Measurements from ENCODE around the gene ANKMY1. TPM values are rescaled to one million over a fixed set of nuclear protein-coding genes. Genes with fewer than 3 reads are reported as not detected.

ANKMY1 gene
- total RNA-seq, 1 donor from 2014 or later = 5.6 TPM

DNA sequence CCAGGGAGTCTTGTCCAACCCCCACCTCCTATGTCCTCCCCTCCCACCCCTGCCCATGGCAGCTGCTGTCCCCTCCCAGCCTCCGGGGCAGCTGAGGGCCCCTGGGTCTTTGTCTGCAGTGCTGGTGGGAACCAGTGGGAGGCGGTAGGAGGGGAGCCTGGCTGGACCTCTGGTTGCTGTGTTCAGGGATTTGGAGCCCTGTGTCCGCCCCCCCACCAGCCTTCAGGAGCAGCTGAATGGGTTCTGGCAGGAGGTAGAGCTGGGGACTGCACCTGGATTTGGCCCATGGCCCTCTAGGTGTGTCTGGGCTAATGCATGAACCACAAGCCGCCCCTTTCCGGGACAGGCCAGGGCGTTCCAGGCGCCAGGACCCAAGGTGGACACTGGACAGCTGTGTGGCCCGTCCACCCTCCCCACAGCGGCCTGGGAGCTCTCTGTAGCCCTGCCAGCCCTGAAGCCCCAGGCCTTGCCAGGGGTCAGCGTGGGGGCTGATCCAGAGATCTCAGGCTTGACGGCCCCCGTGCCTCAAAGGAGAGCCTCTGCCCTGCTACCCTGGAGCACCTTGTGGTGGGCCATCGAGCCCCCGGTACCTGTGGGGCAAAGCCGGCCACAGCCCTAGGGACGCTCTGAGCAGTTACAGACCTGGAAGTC is 96.9 kb downstream of the ANKMY1 start:
- no peak for ATAC-seq (ENCODE audit: poor library complexity)
- peak; percentile 26 for DNase-seq
- intact Hi-C loops (cut with DNase I) = no loop called here

DNA sequence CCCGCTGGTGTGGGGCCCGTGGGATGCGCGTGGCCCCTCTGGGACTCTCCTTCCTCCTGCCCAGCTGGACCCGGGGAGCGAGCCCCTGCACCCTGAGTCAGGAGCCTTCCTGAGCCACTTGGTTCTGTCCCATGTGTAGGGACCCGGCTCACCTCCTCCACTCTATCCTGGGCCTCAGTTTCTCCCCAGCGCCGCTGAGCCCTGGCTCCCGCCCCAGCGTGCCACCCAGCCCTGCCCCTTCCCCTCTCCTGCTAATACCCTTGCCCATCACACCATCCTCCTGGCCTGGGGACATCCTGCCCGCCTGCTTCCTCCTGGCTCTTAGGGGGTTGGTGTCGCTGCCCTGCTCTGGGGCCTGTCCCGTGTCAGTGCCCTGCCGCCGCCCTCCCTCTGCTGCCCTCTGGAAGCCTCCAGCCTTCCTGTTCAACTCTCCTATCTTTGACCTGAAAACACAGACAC is 97.5 kb downstream of the ANKMY1 start:
- DNase-seq (peak; percentile 22), ATAC-seq (ENCODE audit: poor library complexity) (no peak)
- intact Hi-C loops (cut with DNase I) = no loop called here

DNA sequence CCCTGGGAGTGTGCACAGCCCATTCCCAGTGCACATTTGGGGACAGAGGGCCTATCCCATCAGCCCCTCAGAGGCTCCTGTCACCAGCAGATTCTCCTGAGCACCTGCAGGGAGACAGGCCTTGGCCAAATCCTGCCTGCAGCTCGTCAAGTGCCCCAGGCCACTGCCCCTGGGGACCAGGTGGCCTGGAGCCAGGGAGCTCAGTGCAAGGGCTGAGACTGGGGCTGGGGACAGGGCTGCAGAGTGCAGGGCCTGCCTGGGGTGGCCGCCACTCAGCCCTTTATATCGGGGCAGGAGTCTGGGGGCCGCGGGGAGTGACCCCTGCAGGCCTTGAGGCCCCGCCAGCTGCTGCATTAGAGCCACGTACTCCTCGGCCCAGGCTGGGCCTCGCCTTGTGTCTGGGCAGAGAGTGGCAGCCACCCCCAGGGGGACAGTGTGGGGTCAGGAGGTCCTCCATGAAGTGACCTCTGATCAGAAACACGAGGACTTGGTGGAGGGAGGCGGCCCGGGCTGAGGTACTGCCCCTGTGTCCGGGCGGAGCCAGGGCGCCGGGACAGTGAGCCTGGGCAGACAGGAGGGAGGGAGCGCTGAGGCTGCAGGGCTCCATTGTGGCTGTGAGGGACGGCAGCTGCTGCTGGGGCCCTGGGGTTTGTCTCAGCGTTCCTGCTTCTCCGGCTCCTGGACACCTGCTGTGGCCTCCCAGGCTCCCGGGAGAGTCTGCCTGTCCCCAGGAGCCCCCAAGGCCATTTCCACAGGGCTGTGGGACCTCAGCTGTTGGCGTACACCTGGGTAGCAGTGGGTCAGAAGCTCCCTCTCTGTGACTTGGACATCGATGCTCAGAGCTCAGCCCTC is 98.2 kb downstream of the ANKMY1 start:
- intact Hi-C loops (cut with DNase I) = no loop called here
- DNase-seq = peak; percentile 36
- no peak for ATAC-seq (ENCODE audit: poor library complexity)

DNA sequence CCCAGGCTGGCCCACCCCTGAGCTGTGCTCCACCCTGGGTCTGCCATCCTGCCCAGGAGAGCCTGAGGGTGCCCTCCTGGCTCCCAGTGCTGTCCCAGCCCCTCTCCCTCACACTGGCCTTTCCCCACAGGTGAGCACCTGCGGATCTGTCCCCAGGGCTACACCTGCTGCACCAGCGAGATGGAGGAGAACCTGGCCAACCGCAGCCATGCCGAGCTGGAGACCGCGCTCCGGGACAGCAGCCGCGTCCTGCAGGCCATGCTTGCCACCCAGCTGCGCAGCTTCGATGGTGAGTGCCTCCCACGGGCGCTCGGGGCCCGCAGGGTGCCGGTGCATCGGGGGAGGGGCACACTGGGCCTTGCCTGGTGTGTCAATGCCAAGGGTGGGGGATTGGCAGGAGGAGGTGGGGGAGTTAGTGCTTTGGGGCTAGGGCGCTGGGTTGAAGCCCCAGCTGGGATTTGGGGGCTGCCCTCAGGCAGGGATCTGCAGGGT is 98.8 kb downstream of the ANKMY1 start:
- DNase-seq (peak; percentile 39), ATAC-seq (ENCODE audit: poor library complexity) (no peak)
- intact Hi-C loops (cut with DNase I) = no loop called here

DNA sequence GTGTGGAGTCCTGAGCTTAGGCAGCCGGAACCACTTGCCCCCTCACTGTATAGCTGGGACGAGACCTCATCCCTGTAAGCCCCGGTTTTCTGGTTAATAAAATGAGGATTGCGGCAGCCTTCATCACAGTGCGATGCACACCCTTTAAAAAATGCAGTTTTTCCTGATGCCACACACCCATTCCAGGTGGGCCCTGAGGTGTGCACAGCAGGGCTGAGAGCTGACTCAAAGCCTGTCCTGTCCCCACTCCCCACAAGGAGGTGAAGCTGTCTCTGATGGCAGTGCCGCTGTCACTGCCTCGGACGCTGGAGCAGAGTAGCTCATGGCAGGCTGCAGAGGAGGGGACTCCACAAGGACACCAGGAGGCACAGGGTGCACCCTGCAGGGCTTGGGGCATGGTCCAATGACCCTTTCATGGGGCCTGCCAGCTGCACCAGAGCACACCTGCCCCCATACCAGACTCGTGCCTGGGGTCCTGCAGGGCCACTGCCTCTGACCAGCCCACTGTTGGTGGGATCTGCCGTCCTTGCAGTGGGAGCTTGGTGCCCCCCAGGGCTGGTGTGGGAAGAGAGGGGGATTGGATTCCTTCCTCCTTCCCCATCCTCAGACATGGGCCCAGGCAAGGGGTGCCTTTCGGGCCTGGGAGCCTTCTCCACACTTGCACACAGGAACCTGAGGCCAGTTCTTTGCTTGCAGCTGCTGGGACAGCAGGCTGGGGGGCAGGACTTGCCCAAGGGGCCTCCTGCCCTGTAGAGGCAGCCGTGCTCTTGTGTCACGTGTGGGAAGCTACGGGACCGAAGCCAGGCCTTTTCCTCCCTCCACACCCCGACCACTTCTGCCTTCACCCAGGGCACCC is 99.5 kb downstream of the ANKMY1 start:
- intact Hi-C loops (cut with DNase I) = no loop called here
- ATAC-seq (ENCODE audit: poor library complexity) (no peak), DNase-seq (peak; percentile 30)

DNA sequence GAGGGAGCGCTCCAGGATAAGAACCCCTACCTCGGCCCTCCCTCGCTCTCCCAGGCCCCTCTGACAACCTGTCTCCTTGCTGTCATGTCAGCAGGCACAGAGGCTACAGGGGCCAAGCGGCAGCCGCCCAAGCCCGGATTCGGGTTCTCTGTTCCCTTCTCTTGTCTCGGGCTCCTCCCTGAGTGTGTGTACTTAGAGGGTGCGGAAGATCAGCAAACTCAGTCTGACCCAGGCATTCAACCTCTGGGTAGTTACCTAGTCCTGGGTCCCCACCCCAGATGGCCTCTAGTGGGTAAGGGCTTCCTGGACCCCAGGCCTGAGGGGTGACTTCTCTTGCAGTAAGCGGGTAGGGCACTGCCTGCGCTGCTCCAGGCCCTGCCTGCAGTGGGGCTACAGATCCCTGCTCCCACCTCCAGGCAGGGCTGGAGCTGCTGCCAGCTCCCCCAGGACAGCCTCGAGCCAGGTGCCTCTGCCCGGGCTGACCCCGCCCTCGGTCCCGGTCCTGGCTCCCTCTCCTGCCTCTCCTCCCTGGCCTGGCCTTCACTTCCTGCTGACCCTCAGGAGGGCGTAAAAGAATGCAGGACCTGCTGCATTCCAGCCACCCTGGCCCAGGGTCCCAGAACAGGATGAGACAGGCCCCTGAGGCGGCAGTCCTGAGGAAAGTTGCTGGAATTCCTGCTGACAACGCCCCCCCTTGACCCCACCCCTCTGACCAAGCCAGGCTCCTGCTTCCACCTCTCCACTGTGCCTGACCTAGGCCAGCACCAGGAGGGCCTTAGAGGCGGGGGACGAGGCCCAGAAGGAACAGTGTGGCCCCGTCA is 100.4 kb downstream of the ANKMY1 start:
- intact Hi-C loops (cut with DNase I) = no loop called here
- no peak for DNase-seq
- no peak for ATAC-seq (ENCODE audit: poor library complexity)

DNA sequence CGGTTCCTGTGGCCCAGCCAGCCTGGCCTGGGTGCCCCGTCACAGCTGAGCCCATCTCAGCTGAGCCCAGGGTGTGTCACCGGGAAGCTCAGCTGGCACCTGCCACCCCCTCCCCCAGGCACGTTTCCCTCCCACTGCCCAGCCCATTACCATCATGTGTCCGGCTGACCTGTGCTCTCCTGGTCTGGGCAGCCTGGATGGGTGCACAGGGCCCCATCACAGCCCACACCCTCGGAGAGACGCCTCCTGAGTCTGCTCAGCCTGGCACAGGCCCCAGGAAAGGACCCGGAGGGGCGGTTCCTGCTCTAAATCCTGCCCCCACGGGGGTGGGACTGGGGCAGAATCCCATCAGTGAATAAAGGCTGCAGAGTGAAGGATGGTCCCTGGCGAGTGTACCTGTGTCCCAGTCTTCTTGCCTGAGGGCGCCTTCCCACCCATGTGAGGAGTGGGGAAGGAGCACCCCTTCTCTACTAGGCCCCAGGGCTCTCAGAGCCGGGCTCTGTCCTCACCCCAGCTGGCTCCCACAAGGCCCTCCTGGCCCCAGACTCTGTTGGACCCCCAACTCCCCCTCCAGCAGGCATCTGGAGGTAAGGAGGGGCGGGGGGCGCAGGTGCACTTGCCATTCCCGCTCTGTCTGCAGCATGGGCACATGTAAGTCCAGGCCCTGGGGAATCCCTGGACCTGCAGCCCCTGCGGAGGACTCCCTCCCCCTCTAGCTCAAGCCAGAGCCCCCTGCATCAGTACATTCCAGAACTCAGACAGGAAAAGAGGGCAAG is 101.2 kb downstream of the ANKMY1 start:
- ATAC-seq (ENCODE audit: poor library complexity) = no peak
- DNase-seq = peak; percentile 36
- intact Hi-C loops (cut with DNase I) = no loop called here

DNA sequence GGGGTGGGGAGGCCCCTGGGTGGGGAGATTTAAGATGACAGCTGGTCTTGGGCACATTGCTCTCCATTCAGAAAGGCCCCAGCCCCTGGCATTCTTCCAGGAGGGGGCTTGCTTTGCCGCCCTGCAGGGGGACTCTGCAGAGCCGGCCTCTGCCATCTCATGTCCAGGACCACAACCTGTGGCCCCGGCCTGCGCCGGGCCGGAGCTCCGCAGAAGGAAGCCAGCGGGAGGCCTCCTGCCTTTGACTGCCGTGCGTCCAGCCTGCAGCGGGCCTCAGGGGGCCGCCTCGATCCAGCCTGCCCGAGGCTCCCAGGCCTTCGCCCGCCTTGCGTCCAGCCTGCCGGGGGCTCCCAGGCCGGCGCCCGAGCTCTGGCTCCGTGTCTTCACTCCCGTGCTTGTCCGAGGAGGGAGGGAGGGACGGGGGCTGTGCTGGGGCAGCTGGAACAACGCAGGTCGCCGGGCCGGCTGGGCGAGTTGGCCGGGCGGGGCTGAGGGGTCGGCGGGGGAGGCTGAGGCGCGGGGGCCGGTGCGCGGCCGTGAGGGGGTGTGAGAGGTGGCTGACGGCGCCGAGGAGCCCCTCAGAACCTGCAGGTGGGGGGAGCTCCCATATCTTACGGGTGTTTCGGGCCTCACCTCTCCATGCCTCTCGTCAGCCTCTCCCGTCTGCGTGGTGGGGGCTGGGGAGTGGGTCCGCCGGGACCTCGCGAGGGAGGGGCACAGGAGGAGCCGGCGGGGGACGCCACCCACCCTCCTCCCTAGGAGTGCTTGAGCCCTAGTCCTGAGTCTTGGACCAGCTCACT is 101.9 kb downstream of the ANKMY1 start:
- ATAC-seq (ENCODE audit: poor library complexity) (no peak), DNase-seq (peak; percentile 46)
- intact Hi-C loops (cut with DNase I) = no loop called here

DNA sequence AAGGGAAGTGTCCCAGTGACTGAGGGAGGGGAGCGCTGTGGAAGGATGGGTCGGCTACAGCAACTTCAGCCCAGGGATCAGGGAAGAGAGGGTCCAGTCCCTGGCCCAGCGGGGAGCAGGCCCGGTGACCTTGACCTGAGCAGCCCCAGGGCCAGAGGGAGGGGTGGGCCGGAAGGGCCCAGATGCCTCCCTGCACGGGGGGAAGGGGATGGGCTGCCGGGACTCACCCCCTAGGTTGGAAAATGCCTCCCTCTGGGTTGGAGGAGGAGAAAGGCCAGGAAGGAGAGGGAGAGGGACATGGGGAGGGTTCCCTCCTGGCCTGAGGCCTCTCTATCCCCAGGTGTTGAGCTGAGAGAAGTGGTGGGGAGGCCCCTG is 102.5 kb downstream of the ANKMY1 start:
- intact Hi-C loops (cut with DNase I) = no loop called here
- DNase-seq (no peak), ATAC-seq (ENCODE audit: poor library complexity) (no peak)

DNA sequence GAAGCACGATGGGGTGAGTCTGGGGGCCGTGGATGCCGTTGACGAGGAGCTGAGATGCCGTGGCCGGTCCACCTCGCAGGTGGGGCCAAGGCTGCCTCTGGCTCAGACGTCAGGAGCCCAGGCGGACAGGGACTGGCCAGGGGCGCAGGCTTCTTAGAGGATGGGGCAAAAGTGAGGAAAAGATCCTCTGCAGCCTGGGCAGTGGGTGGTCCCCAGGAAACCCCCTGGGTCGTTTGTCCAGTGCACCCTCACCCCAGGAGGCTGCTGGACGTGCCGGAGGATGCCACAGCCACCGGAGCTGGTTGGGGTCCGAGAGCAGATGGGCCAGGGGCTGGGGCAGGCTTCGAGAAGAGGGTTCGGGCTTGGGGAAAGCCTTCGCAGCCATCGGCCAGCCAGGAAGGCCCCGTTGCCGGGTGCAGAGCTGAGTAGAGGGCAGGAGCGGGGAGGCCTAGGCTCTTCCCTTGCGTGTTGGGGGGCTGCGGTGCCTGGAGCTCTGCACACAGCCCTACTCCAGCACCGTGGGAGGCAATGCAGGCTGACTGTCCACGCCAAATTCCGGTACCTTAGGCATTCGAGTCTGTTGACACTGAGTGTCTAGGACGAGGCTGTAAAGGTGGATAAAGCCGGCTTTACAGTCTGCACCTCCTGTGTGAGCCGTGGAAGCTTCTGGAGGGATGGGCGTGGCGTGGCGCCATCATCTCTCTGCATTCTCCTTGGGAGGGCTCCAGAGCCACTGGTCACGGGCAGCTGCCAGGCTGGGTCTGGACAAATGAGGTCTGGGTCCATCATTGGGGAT is 103.5 kb downstream of the ANKMY1 start:
- no peak for ATAC-seq (ENCODE audit: poor library complexity)
- DNase-seq = no peak
- intact Hi-C loops (cut with DNase I) = no loop called here

DNA sequence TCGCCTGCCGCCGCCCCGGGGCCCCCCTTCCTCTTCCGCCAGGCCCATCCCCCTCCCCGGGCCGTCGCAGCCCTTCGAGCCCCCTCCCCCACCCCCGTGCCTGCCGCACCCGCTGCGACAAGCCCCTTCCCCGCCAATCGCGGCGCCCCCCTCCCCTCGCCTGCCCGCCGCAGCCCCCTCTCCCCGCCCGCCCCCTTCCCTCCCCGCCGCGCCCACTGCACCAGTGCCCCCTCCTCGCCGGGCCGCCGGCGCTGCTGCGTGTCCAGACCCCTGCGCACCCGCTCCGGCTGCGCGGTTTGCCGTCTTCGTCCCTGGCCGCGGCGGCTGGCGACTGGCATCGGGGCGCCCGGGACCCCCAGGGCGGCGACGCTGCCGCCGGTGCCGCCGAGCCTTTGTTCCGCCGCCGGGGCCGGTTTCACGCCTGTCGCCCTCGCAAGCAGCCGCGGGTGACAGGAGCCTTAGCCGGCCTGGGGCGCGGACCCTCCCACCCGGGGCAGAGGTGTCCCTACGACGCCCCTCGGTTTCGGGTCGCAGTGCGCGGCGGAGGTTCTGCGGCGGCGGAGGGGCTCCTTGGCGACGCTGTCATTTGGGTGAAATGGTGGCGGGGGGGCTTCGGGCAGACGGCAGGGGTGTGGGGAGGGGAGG is 104.2 kb downstream of the ANKMY1 start:
- no peak for ATAC-seq (ENCODE audit: poor library complexity)
- intact Hi-C loops (cut with DNase I) = no loop called here
- DNase-seq = peak; percentile 30

DNA sequence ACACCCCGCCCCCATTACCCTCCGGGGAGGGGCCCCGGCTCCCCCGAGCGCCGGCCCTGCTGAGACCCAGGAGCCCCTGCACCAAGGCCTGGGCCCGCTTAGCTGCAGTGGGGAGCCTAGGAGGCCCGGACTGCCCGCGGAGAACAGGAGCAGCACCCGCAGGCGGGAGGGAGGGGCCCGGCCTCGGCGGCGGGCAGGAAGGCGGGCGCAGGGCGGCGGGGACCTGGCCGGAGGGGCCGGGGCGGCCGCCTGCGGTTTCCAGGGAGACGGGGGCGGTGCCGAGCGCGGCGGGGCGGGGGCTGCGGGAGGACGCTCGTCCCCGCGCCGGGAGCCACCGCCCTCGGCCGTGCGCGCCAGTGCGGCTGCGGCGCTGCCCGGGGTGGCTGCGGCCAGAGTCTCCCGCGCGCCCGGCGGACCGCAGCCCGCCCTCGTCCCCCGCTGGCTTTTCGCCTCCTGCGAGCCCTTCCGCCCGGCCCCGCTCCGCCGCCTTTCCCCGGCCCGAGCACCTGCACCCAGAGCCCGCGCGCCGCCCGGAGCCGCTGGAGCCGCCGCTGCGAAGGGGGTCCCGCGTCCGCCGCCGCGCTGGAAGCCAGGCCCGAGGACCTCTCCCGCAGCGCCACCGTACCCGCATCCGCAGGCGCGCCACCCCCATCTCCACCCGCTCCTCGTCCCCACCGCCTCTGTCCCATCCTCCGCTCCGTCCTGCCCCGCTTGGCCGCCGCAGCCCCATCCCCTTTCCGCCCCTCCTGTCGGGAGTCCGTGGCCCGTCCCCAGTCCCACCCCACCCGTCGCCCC is 105.1 kb downstream of the ANKMY1 start:
- DNase-seq = peak; percentile 81
- intact Hi-C loops (cut with DNase I) = no loop called here
- ATAC-seq (ENCODE audit: poor library complexity) = peak; percentile 76

DNA sequence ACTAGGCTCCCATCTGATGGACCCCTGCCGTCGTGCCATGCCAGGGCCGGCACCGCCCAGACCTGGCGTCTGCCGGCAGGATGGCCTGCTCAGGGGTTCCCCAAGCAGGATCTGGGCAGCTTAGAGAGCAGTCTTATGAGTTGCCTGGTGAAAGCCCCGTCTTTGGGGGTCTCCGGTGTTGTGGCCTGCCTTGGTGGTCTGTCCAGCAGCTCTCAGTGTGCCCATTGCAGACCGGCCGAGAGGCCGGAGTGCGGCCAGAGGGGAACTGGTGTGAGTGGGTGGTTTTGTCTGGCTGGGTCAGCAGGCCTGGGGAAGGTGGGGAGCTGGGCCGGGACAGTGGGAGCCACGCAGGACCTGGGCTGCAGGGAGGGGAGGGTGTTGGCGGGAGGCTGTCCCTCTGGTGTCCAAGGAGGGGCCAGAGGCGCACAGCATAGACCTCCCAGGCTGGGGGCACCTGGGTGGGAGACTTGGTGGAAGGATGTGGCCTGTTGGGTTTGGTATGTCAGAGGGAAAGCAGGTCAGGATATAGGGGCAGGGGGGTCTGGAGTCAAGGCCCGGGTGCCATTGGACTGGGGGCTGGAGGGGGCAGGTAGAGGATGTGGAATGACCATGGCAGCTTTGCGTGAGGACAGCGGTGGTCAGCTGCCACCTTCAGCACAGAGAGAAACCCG is 105.9 kb downstream of the ANKMY1 start:
- no peak for ATAC-seq (ENCODE audit: poor library complexity)
- intact Hi-C loops (cut with DNase I) = no loop called here

DNA sequence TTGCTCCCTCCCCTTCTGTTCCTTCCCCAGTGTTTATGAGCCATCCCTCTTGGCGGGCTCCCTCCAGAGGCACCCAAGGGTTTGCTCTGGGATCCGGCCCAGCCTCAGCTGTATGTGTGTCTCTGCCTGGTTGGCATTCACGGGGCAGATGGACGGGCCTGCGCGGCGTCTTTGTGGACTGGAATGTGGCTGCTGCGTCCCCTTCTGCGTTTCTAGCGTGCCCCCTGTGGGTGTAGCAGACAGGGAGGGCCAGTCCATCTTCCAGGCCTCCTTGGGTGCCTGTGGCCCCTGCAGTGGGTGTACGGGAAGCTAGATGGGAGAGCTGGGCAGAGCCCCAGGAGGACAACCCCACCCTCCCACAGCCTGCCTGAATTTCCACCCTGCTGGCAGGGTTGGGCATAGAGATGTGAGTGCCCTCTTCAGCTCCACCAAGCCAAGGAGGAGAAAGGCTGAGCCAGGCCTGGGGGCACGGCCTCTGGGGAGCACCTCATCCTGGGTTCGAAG is 106.6 kb downstream of the ANKMY1 start:
- intact Hi-C loops (cut with DNase I) = no loop called here
- DNase-seq (peak; percentile 54), ATAC-seq (ENCODE audit: poor library complexity) (peak; percentile 35)

More for the DNA sequence above, 105.9 kb downstream of the ANKMY1 start:
- peak; percentile 30 for DNase-seq

Measured in Right ventricle myocardium superior (tissue), 1 donor.